K562 (cell line): ENCODE data around the gene CCM2.

Experiments used
- CREB1 ChIP-seq, 2 experiments: sonication (generic) in 1 of 2; formaldehyde crosslinking in 1 of 2; IDR thresholded peaks; 2 replicates each; pipeline versions ENCODE4 v1.6.1 to v1.8.0; 2012 to 2022; ENCODE audit warnings: inconsistent platforms in 1 of 2, mild to moderate bottlenecking in 1 of 2, missing genetic modification reagents in 1 of 2, moderate library complexity in 1 of 2
- ELF2 ChIP-seq: fragments of 250-450 bp; sonication (Bioruptor Pico); IDR thresholded peaks from 2 replicates; pipeline ENCODE4 v1.5.0; 2021; ENCODE audit warnings: mild to moderate bottlenecking
- POLR2A ChIP-seq: fragments of 450-650 bp; conservative IDR thresholded peaks from 2 replicates; pipeline ENCODE4 v1.6.1; 2016
- SRF ChIP-seq, 2 experiments: fragments of 250-450, 450-650 bp in 1 of 2; sonication (Bioruptor Pico) in 1 of 2; sonication (generic) in 1 of 2; formaldehyde crosslinking; IDR thresholded peaks; 2 replicates each; pipeline versions ENCODE4 v1.5.0 to v1.5.1; 2020 to 2022; ENCODE audit warnings: mild to moderate bottlenecking in 1 of 2, missing genetic modification reagents in 1 of 2
- TF ChIP-seq, protein P1 (sequence below): fragments of 450-650 bp; IDR thresholded peaks from 2 replicates; pipeline ENCODE4 v1.6.1; 2016; ENCODE audit warnings: borderline replicate concordance

DNA sequence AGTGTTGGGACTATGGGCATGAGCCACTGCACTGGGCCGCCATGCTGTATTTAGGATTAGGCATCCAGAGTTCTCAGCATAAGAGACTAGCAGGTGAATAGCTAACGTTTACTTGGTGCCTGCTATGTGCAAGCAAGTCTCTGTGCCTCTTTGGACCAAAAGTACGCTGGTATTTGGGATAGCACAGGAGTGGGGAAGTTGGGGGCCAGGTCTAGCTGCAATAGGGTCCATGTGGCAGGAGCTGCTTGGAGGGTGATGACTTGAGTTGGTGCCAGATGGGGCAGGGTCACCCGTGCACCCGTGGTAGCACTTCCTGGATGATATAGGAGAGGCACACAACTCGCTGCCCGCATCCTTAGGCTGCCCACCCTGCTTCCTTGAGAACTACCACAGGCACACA is 66.4 kb downstream of the CCM2 start:
- TF ChIP-seq, protein P1, sequence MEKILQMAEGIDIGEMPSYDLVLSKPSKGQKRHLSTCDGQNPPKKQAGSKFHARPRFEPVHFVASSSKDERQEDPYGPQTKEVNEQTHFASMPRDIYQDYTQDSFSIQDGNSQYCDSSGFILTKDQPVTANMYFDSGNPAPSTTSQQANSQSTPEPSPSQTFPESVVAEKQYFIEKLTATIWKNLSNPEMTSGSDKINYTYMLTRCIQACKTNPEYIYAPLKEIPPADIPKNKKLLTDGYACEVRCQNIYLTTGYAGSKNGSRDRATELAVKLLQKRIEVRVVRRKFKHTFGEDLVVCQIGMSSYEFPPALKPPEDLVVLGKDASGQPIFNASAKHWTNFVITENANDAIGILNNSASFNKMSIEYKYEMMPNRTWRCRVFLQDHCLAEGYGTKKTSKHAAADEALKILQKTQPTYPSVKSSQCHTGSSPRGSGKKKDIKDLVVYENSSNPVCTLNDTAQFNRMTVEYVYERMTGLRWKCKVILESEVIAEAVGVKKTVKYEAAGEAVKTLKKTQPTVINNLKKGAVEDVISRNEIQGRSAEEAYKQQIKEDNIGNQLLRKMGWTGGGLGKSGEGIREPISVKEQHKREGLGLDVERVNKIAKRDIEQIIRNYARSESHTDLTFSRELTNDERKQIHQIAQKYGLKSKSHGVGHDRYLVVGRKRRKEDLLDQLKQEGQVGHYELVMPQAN: no peak
- no peak for TF ChIP-seq CREB1 (IDR thresholded peaks at IDR 0.05)
- TF ChIP-seq CREB1 (CRISPR knock-in tag; IDR thresholded peaks at IDR 0.05): no peak
- TF ChIP-seq POLR2A: no peak
- no peak for TF ChIP-seq ELF2 (CRISPR knock-in tag)
- TF ChIP-seq SRF (CRISPR knock-in tag; IDR thresholded peaks at IDR 0.05): no peak
